Endothelial cell of umbilical vein (primary cell): ENCODE measurements around the gene TULP4.

Experiments used
- EZH2 ChIP-seq: IDR thresholded peaks from 2 replicates; pipeline ENCODE4 v1.6.1; 2012; ENCODE audit warnings: borderline replicate concordance, low read depth, mild to moderate bottlenecking, moderate library complexity, low read length, inconsistent platforms; ENCODE audit not compliant: severe bottlenecking
- TF ChIP-seq, protein P1 (sequence below), 2 donors: IDR thresholded peaks; 1 replicate in 1 of 2; 2 replicates in 1 of 2; pipeline ENCODE4 v1.5.1; 2011; ENCODE audit warnings: low read length in 2 of 2, mild to moderate bottlenecking in 2 of 2, moderate library complexity in 2 of 2, control low read depth in 1 of 2, inconsistent platforms in 1 of 2, low read depth in 1 of 2; ENCODE audit not compliant: insufficient read depth in 1 of 2; ENCODE audit errors: extremely low read depth in 1 of 2

DNA sequence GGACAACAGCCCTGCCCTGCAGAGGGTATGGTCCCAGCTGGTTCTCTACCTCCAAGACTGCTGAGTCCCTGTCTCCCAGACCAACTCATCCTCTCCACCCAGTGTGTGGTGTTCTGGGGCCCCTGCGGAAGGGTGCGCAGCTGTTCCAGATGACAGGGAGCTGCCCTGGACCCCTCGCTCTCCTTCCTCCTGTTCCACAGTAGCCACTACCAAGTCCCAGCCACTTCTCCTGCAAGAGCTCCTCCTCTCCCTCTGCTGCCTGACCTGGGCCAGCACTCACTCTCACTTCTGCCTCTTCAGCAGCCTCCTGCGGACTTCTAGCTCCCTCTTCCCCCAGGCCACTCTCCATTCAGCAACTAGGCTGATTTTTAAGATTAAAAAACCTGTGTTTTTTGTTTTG, 207.5 kb downstream of the TULP4 start:
- TF ChIP-seq EZH2 = no peak
- TF ChIP-seq, protein P1, sequence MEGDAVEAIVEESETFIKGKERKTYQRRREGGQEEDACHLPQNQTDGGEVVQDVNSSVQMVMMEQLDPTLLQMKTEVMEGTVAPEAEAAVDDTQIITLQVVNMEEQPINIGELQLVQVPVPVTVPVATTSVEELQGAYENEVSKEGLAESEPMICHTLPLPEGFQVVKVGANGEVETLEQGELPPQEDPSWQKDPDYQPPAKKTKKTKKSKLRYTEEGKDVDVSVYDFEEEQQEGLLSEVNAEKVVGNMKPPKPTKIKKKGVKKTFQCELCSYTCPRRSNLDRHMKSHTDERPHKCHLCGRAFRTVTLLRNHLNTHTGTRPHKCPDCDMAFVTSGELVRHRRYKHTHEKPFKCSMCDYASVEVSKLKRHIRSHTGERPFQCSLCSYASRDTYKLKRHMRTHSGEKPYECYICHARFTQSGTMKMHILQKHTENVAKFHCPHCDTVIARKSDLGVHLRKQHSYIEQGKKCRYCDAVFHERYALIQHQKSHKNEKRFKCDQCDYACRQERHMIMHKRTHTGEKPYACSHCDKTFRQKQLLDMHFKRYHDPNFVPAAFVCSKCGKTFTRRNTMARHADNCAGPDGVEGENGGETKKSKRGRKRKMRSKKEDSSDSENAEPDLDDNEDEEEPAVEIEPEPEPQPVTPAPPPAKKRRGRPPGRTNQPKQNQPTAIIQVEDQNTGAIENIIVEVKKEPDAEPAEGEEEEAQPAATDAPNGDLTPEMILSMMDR (IDR thresholded peaks at IDR 0.05; ENCODE audit: extremely low read depth in 1 of 2, insufficient read depth in 1 of 2, low read depth in 1 of 2, low read length in 2 of 2) = no peak
